ENCODE data around the gene RABEPK.

The RABEPK gene

GRCh38 chr9:125276771-125277170, 76.4 kb downstream of the RABEPK start:
- no peak for DNase-seq (ENCODE audit: low read depth, low spot score)
- H3K4me3 ChIP-seq (ENCODE audit: low read length): no peak overlapping the region

GRCh38 chr9:125277411-125277810, 77.1 kb downstream of the RABEPK start:
- no peak overlapping the region for H3K4me3 ChIP-seq (ENCODE audit: low read length)
- DNase-seq (ENCODE audit: low read depth, low spot score): no peak

- DNase-seq (ENCODE audit: low read depth, low spot score): no peak
- no peak overlapping the region for H3K4me3 ChIP-seq (ENCODE audit: low read length)
Observed at GRCh38 chr9:125280945-125281344, 80.6 kb downstream of the RABEPK start.

Data from Jurkat, Clone E6-1 (cell line).